ENCODE data around the gene LEKR1. TPM values are rescaled to one million over a fixed set of nuclear protein-coding genes. Genes with fewer than 3 reads are reported as not detected.

Gene LEKR1
- total RNA-seq, 1 experiment from 2014 or later = 5.1 TPM

DNA sequence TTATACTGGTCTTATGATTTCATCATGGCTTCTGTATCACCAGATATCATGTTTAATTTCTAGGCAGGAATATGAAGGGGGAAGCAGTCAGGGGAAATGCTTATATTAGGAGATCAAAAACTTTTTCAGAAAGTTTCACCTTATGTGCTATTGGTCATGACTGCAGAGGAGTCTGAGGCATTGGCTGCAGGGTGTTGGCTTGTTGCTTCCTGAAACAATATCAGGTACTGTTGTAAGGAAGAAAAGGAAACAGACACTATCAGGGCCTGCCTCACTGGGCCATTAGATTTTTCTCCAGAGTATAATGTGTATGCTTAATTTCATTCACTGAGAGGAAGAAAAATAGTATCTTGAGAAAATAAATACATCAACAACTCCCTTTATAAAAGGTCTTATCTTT is 34.7 kb downstream of the LEKR1 start:
- BruUV-seq (replicated peaks) = no TSS peak
- no peak overlapping the region for H3K4me3 Mint-ChIP-seq (ENCODE audit: low read depth, unreplicated experiment)
- no peak overlapping the region for H3K27ac Mint-ChIP-seq (ENCODE audit: unreplicated experiment)
- CTCF ChIA-PET = no interaction called here
- H3K9me3 Mint-ChIP-seq (ENCODE audit: low read depth, unreplicated experiment) = no peaks in the 10 kb centered on the region
- intact Hi-C loops (cut with micrococcal nuclease; ENCODE audit: unreplicated experiment) = no loop called here
- no peak for DNase-seq
- H3K36me3 Mint-ChIP-seq (ENCODE audit: insufficient read depth, unreplicated experiment) = no peaks in the 10 kb centered on the region
- TF ChIP-seq, protein P1, sequence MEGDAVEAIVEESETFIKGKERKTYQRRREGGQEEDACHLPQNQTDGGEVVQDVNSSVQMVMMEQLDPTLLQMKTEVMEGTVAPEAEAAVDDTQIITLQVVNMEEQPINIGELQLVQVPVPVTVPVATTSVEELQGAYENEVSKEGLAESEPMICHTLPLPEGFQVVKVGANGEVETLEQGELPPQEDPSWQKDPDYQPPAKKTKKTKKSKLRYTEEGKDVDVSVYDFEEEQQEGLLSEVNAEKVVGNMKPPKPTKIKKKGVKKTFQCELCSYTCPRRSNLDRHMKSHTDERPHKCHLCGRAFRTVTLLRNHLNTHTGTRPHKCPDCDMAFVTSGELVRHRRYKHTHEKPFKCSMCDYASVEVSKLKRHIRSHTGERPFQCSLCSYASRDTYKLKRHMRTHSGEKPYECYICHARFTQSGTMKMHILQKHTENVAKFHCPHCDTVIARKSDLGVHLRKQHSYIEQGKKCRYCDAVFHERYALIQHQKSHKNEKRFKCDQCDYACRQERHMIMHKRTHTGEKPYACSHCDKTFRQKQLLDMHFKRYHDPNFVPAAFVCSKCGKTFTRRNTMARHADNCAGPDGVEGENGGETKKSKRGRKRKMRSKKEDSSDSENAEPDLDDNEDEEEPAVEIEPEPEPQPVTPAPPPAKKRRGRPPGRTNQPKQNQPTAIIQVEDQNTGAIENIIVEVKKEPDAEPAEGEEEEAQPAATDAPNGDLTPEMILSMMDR (IDR thresholded peaks at IDR 0.05; ENCODE audit: unreplicated experiment) = no peak
- H3K4me1 Mint-ChIP-seq (ENCODE audit: low read depth, unreplicated experiment) = peaks cover 9% of the 10 kb centered on the region
- H3K27me3 Mint-ChIP-seq (ENCODE audit: unreplicated experiment) = no peaks in the 10 kb centered on the region

DNA sequence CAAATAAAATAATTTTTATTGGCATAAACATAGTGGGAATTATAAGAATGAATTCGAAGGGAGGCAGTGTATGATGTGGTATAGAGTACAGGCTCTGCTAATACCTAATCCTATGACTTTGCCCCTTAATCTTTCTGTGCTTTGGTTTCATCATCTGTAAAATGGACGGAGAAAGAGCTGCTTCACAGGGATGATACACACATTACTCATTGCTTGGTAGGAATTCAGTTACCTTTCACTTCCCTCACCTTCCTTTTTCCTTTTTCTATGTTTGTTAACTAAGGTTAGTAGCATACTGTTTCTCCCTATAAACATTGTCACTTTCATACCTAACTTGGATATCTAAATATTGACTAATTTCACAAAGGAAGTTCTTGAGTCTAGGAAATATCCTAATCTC is 36.2 kb downstream of the LEKR1 start:
- no peaks in the 10 kb centered on the region for H3K27me3 Mint-ChIP-seq (ENCODE audit: unreplicated experiment)
- intact Hi-C loops (cut with micrococcal nuclease; ENCODE audit: unreplicated experiment) = no loop called here
- no peaks in the 10 kb centered on the region for H3K36me3 Mint-ChIP-seq (ENCODE audit: insufficient read depth, unreplicated experiment)
- DNase-seq = no peak
- CTCF ChIA-PET = no interaction called here
- TF ChIP-seq, protein P1 (IDR thresholded peaks at IDR 0.05; ENCODE audit: unreplicated experiment) = no peak
- H3K9me3 Mint-ChIP-seq (ENCODE audit: low read depth, unreplicated experiment) = no peaks in the 10 kb centered on the region
- no peak overlapping the region for H3K4me3 Mint-ChIP-seq (ENCODE audit: low read depth, unreplicated experiment)
- no peak overlapping the region for H3K27ac Mint-ChIP-seq (ENCODE audit: unreplicated experiment)
- no TSS peak for BruUV-seq (replicated peaks)
- H3K4me1 Mint-ChIP-seq (ENCODE audit: low read depth, unreplicated experiment) = peaks cover 9% of the 10 kb centered on the region

DNA sequence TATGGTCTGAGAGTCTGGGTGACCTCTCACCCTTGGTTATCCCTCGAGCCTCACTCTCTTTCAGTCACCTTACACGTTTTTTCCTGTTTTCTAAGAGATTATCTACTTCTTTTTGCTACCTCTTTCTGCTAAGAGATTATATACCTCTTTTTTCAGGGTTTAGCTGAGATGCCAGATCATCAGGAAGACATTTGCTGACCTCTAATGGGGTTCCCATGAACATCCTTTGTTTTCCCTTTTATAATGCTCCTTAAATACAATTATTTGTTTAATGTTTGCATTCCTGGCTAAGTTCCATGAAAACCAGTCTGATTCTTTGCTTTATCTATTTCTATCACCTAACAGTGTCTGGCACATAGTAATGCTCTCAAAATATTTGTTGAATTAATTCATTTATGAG is 39.6 kb downstream of the LEKR1 start:
- Mint-ChIP-seq H3K36me3 (ENCODE audit: insufficient read depth, unreplicated experiment) (no peaks in the 10 kb centered on the region), H3K9me3 (ENCODE audit: low read depth, unreplicated experiment) (no peaks in the 10 kb centered on the region), H3K27me3 (ENCODE audit: unreplicated experiment) (no peaks in the 10 kb centered on the region), H3K4me3 (ENCODE audit: low read depth, unreplicated experiment) (no peak overlapping the region), H3K27ac (ENCODE audit: unreplicated experiment) (no peak overlapping the region), H3K4me1 (ENCODE audit: low read depth, unreplicated experiment) (peaks cover under 1% of the 10 kb centered on the region)
- no peak for DNase-seq
- intact Hi-C loops (cut with micrococcal nuclease; ENCODE audit: unreplicated experiment) = no loop called here
- no TSS peak for BruUV-seq (replicated peaks)
- TF ChIP-seq, protein P1 (IDR thresholded peaks at IDR 0.05; ENCODE audit: unreplicated experiment) = no peak
- CTCF ChIA-PET = no interaction called here

DNA sequence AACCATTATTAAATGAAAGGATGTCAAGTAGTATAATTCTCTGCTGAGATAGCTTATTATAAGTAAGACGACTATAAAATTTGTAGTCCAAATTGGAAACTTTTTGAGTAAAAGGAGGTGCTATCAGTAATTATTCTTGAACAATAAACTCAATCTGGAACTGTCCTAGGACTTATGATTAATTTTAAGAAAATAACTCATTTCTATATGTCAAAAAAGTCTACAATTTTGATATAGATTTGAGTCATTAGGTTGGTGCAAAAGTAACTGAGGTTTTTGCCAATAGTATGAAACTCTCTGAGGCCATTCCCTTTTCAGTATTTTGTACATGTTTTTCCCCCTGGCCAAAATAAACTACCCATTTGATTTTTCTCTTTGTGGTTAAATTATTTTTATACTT is 41.0 kb downstream of the LEKR1 start:
- no peaks in the 10 kb centered on the region for H3K27me3 Mint-ChIP-seq (ENCODE audit: unreplicated experiment)
- peaks cover 4% of the 10 kb centered on the region for H3K9me3 Mint-ChIP-seq (ENCODE audit: low read depth, unreplicated experiment)
- H3K27ac Mint-ChIP-seq (ENCODE audit: unreplicated experiment) = no peak overlapping the region
- DNase-seq = no peak
- no peaks in the 10 kb centered on the region for H3K4me1 Mint-ChIP-seq (ENCODE audit: low read depth, unreplicated experiment)
- CTCF ChIA-PET = no interaction called here
- intact Hi-C loops (cut with micrococcal nuclease; ENCODE audit: unreplicated experiment) = no loop called here
- TF ChIP-seq, protein P1 (IDR thresholded peaks at IDR 0.05; ENCODE audit: unreplicated experiment) = no peak
- no TSS peak for BruUV-seq (replicated peaks)
- no peaks in the 10 kb centered on the region for H3K36me3 Mint-ChIP-seq (ENCODE audit: insufficient read depth, unreplicated experiment)
- H3K4me3 Mint-ChIP-seq (ENCODE audit: low read depth, unreplicated experiment) = no peak overlapping the region
